Endothelial cell (in vitro differentiated cells): ENCODE results near the gene NRG2. TPM values are rescaled to one million over a fixed set of nuclear protein-coding genes. Genes with fewer than 3 reads are reported as not detected.

Source experiments
- DNase-seq: peaks from one replicate; pipeline ENCODE4 v3.0.0; 2021; ENCODE audit warnings: low spot score
- H3K27ac Mint-ChIP-seq: one replicate; pipeline ENCODE4 v1.8.0; 2021; ENCODE audit warnings: mixed read lengths, inconsistent platforms; ENCODE audit not compliant: unreplicated experiment
- H3K27me3 Mint-ChIP-seq: one replicate; pipeline ENCODE4 v1.8.0; 2021; ENCODE audit warnings: mild to moderate bottlenecking, moderate library complexity, mixed read lengths, inconsistent platforms; ENCODE audit not compliant: unreplicated experiment
- H3K36me3 Mint-ChIP-seq: one replicate; pipeline ENCODE4 v1.8.0; 2021; ENCODE audit warnings: mild to moderate bottlenecking, low read depth, mixed read lengths, inconsistent platforms; ENCODE audit not compliant: unreplicated experiment
- H3K4me1 Mint-ChIP-seq: one replicate; pipeline ENCODE4 v1.8.0; 2021; ENCODE audit warnings: mild to moderate bottlenecking, mixed read lengths, inconsistent platforms; ENCODE audit not compliant: unreplicated experiment
- H3K4me3 Mint-ChIP-seq: one replicate; pipeline ENCODE4 v1.8.0; 2021; ENCODE audit warnings: mild to moderate bottlenecking, mixed read lengths, inconsistent platforms; ENCODE audit not compliant: unreplicated experiment
- H3K9me3 Mint-ChIP-seq: one replicate; pipeline ENCODE4 v1.8.0; 2021; ENCODE audit warnings: mixed read lengths, inconsistent platforms; ENCODE audit not compliant: unreplicated experiment
- CTCF ChIP-seq: fragments of 200-600 bp; sonication (generic); IDR thresholded peaks from one replicate; pipeline ENCODE4 v1.5.0; 2021; ENCODE audit warnings: antibody characterized with exemption; ENCODE audit not compliant: unreplicated experiment
- total RNA-seq: library from RNA; stranded (reverse); fragmentation: NEBNext Ultra II Directional; extraction: Animal tissue kit (Norgen Biotek cat#: 25700); gene quantifications from one replicate; pipeline ENCODE4 v1.2.1, GENCODE V29; 2021; ENCODE audit not compliant: unreplicated experiment

Gene NRG2
- total RNA-seq, 1 donor from 2014 or later: not detected

DNA sequence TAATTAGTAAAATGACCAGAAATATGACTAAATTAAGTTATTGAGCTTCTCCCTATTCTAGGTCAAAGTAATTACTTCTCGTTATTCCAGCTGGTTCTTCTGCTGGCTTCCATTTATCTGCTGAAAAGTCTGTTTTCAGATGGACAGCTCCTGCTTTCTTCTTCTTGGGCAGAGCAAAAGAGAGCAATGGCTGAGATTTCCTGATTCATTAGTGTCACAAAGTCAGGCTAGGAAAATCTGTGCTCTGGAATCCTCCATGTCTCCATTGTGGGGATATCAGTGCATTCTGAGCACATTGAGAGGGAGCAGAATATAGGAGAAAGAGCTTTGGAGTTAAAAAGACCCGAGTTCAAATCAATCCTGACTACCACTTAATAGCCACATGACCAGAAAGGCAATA, 33.7 kb upstream of the NRG2 start:
- Mint-ChIP-seq H3K9me3 (no peaks in the 10 kb centered on the region), H3K27me3 (no peaks in the 10 kb centered on the region), H3K27ac (no peak overlapping the region), H3K4me1 (no peaks in the 10 kb centered on the region), H3K4me3 (no peak overlapping the region), H3K36me3 (no peaks in the 10 kb centered on the region)
- no peak for DNase-seq
- TF ChIP-seq CTCF: no peak

DNA sequence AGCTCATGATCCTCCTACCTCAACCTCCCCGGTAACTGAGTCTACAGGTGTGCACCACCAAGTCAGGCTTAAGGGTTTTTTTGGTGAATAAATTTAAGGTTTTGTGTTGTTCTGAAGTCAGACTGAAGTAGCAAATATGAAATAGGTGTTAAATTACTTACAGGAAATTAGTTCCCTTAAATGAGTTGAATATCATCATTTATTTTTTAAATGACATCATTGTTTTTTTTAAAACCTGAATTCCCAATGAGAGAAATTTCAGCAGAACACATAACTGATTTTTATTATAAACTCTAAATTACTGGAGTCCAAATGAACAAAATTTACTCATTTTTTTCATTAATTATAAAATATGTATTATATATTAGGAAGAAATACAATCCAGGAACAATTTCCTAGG, 33.0 kb upstream of the NRG2 start:
- Mint-ChIP-seq H3K36me3 (no peaks in the 10 kb centered on the region), H3K9me3 (no peaks in the 10 kb centered on the region), H3K4me1 (no peaks in the 10 kb centered on the region), H3K27me3 (no peaks in the 10 kb centered on the region), H3K4me3 (no peak overlapping the region), H3K27ac (no peak overlapping the region)
- DNase-seq: no peak
- no peak for TF ChIP-seq CTCF

DNA sequence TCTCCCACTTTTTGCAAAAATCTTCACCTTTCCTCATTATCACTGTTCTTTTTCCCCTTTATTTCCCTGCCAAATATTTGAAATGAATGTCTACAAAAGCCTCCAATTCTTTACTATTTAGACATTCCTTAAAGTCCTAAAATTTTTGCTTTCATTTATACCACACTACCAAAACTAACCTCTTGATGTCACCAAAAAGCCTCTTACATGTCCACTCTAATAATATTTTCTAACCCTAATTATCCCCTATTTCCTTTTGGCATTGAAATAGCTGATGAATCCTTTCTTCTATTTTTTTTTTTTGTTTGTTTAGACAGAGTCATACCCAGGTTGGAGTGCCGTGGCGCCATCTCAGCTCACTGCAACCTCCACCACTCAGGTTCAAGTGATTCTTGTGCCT, 32.3 kb upstream of the NRG2 start:
- H3K4me1 Mint-ChIP-seq: no peaks in the 10 kb centered on the region
- H3K9me3 Mint-ChIP-seq: no peaks in the 10 kb centered on the region
- no peak overlapping the region for H3K27ac Mint-ChIP-seq
- TF ChIP-seq CTCF: no peak
- H3K27me3 Mint-ChIP-seq: no peaks in the 10 kb centered on the region
- no peak overlapping the region for H3K4me3 Mint-ChIP-seq
- no peaks in the 10 kb centered on the region for H3K36me3 Mint-ChIP-seq
- no peak for DNase-seq

DNA sequence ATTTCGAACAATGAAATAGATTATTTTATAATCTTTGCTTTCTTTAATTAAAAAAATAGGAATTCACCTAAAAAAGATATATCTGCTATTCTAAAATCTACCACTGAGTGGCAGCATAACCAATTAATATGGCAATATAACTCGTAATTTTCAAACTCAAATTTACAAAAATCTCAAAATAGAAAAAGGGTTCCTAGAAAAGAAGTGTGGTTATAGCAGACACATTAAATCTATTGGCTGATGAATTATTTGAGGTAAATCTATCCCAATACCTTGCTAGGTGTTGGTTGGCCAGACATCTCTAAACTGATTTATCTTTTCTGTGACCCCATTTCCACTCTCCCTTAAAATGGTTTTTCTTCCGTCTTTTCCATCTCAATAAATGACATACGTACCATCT, 30.2 kb upstream of the NRG2 start:
- Mint-ChIP-seq H3K4me3 (no peak overlapping the region), H3K36me3 (no peaks in the 10 kb centered on the region), H3K9me3 (no peaks in the 10 kb centered on the region), H3K27ac (no peak overlapping the region), H3K27me3 (no peaks in the 10 kb centered on the region), H3K4me1 (no peaks in the 10 kb centered on the region)
- peak; percentile 91 for TF ChIP-seq CTCF
- DNase-seq: no peak

DNA sequence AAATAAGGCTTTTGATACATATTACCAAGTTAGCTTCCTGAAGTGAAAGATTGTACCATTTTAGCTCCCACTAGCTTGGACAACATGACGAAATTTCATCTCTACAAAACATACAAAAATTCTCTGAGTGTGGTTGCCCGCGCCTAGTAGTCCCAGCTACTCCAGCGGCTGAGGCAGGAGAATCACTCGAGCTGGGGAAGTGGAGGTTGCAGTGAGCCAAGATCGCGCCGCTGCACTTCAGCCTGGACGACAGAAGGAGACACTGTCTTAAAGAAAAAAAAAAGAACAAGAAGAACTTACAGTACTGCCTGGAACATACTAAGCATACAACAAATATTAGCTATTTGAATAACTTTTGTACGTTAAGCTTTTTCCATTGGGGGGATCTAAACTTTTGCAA, 29.7 kb upstream of the NRG2 start:
- no peak overlapping the region for H3K4me3 Mint-ChIP-seq
- no peaks in the 10 kb centered on the region for H3K36me3 Mint-ChIP-seq
- no peaks in the 10 kb centered on the region for H3K27me3 Mint-ChIP-seq
- no peak for TF ChIP-seq CTCF
- H3K9me3 Mint-ChIP-seq: no peaks in the 10 kb centered on the region
- H3K27ac Mint-ChIP-seq: no peak overlapping the region
- H3K4me1 Mint-ChIP-seq: no peaks in the 10 kb centered on the region
- DNase-seq: no peak
